Tibial artery (tissue), 4 donors: ENCODE results near the gene KCNMA1.

Experiments used
- DNase-seq, 2 donors: peaks; one replicate each; pipeline ENCODE4 v3.0.0-alpha.2; 2019
- H3K27ac ChIP-seq, 2 donors: fragments of 200-600 bp; sonication (generic) in 1 of 2; 1 replicate in 1 of 2; 2 replicates in 1 of 2; pipeline ENCODE4 v1.5.1; 2018 to 2019; ENCODE audit warnings: mild to moderate bottlenecking in 1 of 2
- H3K27me3 ChIP-seq, 2 donors: fragments of 200-600 bp; sonication (generic) in 1 of 2; one replicate each; pipeline versions ENCODE4 v1.5.1 to v1.6.0; 2016 to 2019
- H3K36me3 ChIP-seq, 3 donors: fragments of 200-600 bp; sonication (generic) in 2 of 3; one replicate each; pipeline ENCODE4 v1.5.1; 2016 to 2019; ENCODE audit warnings: mild to moderate bottlenecking in 2 of 3
- H3K4me1 ChIP-seq, 4 donors: fragments of 200-600 bp; sonication (generic) in 2 of 4; 1 replicate in 3 of 4; 2 replicates in 1 of 4; pipeline ENCODE4 v1.5.1; 2016 to 2019
- H3K4me3 ChIP-seq, 2 donors: fragments of 200-600 bp; sonication (generic) in 1 of 2; 1 replicate in 1 of 2; 2 replicates in 1 of 2; pipeline ENCODE4 v1.5.1; 2018 to 2019; ENCODE audit warnings: mild to moderate bottlenecking in 2 of 2
- H3K9me3 ChIP-seq, 3 donors: fragments of 200-600 bp; sonication (generic) in 1 of 3; one replicate each; pipeline ENCODE4 v1.5.1; 2016 to 2019
- intact Hi-C: fragments of 100-400 bp; cut with DNase I; formaldehyde crosslinking; loops from one replicate; pipeline ENCODE4 v1.15.0; 2023; ENCODE audit warnings: low total_unique reads
- TF ChIP-seq, protein P1 (sequence below), 2 experiments: fragments of 200-600 bp in 1 of 2; fragments of 450-650 bp in 1 of 2; IDR thresholded peaks; one replicate each; pipeline ENCODE4 v1.5.1; 2017 to 2019; ENCODE audit warnings: antibody characterized with exemption in 2 of 2, mild to moderate bottlenecking in 1 of 2, moderate library complexity in 1 of 2

The KCNMA1 gene

DNA sequence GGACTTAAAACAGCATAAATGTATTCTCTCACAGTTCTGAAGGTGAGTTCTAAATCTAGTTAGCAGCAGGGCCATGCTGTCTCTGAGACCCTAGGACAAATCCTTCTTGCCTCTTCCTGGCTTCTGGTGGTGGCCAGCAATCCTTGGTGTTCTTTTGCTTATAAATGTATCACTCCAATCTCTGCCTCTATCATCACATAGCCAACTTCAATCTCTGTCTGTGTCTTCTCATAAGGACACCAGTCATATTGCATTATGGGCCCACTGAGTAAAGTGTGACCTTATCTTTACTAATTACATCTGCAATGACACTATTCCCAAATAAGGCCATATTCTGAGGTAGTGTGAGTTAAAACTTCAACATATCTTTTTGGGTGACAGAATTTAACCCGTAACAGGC, 778.9 kb downstream of the KCNMA1 start:
- Histone ChIP-seq H3K27me3 (no peaks in the 10 kb centered on the region), H3K36me3 (no peaks in the 10 kb centered on the region), H3K27ac (no peak overlapping the region), H3K4me3 (no peak overlapping the region), H3K4me1 (no peaks in the 10 kb centered on the region), H3K9me3 (peaks cover 0 to 3% (median 0%) of the 10 kb centered on the region in 3 donors)
- TF ChIP-seq, protein P1, sequence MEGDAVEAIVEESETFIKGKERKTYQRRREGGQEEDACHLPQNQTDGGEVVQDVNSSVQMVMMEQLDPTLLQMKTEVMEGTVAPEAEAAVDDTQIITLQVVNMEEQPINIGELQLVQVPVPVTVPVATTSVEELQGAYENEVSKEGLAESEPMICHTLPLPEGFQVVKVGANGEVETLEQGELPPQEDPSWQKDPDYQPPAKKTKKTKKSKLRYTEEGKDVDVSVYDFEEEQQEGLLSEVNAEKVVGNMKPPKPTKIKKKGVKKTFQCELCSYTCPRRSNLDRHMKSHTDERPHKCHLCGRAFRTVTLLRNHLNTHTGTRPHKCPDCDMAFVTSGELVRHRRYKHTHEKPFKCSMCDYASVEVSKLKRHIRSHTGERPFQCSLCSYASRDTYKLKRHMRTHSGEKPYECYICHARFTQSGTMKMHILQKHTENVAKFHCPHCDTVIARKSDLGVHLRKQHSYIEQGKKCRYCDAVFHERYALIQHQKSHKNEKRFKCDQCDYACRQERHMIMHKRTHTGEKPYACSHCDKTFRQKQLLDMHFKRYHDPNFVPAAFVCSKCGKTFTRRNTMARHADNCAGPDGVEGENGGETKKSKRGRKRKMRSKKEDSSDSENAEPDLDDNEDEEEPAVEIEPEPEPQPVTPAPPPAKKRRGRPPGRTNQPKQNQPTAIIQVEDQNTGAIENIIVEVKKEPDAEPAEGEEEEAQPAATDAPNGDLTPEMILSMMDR (IDR thresholded peaks at IDR 0.05), result no peak
- intact Hi-C loops, result no loop called here
- DNase-seq, result no peak

DNA sequence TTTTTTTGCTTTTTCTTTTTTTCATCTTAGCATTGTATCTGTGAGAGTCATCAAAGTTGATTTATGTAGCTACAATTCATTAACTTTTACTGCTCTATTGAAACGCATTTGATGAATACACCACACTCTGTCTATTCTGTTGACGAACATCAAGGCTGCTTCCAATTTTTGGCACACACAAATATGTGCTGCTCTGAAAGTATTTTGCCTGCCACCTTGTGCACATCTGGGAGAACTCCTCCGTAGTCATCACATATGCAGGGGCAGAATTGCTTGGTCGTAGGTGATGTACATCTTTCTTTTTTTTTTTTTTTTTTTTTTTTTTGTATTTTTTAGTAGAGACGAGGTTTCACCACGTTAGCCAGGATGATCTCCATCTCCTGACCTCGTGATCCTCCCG, 796.8 kb downstream of the KCNMA1 start:
- Histone ChIP-seq H3K9me3 (no peaks in the 10 kb centered on the region), H3K4me3 (no peak overlapping the region), H3K4me1 (no peaks in the 10 kb centered on the region), H3K27me3 (no peaks in the 10 kb centered on the region), H3K27ac (no peak overlapping the region), H3K36me3 (no peaks in the 10 kb centered on the region)
- no peak for DNase-seq
- intact Hi-C loops, result no loop called here
- TF ChIP-seq, protein P1 (IDR thresholded peaks at IDR 0.05), result no peak

DNA sequence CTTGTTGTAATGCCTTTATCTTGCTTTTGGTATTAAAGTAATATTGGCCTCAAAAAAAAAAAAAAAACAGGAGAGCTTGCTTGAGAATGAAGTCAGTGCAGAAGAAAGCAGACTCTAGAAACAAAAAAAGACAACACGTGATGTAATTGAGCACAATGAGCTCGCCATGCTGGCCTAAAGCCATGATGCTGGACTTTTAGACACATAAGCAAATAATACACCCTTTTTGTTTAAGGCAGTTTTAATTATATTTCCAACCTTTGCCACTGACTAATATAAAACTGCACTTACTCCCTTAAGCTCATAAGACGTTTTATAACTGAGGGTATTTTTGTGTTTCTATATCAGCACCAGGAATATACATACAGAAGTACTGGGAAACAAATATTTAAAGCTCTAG, 798.3 kb downstream of the KCNMA1 start:
- TF ChIP-seq, protein P1 (IDR thresholded peaks at IDR 0.05), result no peak
- H3K36me3 ChIP-seq, result no peaks in the 10 kb centered on the region
- no peaks in the 10 kb centered on the region for H3K27me3 ChIP-seq
- no peak overlapping the region for H3K4me3 ChIP-seq
- H3K4me1 ChIP-seq, result no peaks in the 10 kb centered on the region
- H3K9me3 ChIP-seq, result no peaks in the 10 kb centered on the region
- DNase-seq, result no peak
- H3K27ac ChIP-seq, result no peak overlapping the region
- intact Hi-C loops, result no loop called here

DNA sequence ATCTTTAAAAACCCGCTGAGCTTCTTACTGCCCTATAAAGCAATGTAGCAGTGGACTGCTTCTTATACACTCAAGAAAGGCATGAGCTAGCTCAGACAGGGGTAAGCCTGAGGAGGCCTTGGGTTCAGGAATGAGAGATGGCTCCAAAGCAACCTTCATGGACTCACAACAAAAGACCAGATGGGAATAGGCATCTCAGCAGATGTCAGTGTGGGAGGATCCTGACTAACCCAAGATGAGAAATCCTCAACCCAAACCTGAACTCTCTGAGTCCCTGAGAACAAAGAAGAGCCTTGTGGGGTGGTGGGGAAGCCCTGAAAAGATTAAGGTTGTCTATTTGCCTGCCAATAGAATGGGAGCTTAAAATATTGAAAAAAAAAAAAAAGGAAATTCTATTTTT, 807.4 kb downstream of the KCNMA1 start:
- H3K9me3 ChIP-seq, result no peaks in the 10 kb centered on the region
- TF ChIP-seq, protein P1 (IDR thresholded peaks at IDR 0.05), result no peak
- DNase-seq, result no peak
- H3K27ac ChIP-seq, result no peak overlapping the region
- no peak overlapping the region for H3K4me3 ChIP-seq
- H3K4me1 ChIP-seq, result no peaks in the 10 kb centered on the region
- H3K27me3 ChIP-seq, result no peaks in the 10 kb centered on the region
- H3K36me3 ChIP-seq, result no peaks in the 10 kb centered on the region
- intact Hi-C loops, result no loop called here

DNA sequence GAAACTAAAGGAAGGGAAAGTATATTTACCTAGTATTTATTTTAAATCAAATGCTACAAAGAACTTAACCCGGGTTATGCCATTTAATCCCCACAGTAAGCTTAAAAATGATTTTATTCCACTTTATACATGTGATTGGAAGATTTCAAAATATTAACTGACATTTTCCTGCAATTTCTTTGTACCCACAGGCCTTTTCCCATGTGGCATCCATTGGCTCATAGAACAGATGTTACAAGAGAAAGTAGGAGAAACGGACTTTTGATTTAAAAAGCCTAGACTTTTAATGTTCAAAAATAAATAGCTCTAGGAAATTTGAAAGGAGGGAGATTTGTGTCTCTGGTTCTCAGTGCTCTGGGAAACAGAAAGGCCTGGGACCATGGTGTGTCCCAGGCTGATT, 807.9 kb downstream of the KCNMA1 start:
- DNase-seq, result no peak
- Histone ChIP-seq H3K4me1 (no peaks in the 10 kb centered on the region), H3K36me3 (no peaks in the 10 kb centered on the region), H3K27ac (no peak overlapping the region), H3K4me3 (no peak overlapping the region), H3K9me3 (no peaks in the 10 kb centered on the region), H3K27me3 (no peaks in the 10 kb centered on the region)
- intact Hi-C loops, result no loop called here
- TF ChIP-seq, protein P1 (IDR thresholded peaks at IDR 0.05), result no peak
